ENCODE data around the gene CEP68. TPM values are rescaled to one million over a fixed set of nuclear protein-coding genes. Genes with fewer than 3 reads are reported as not detected.

CEP68 gene
- total and polyA plus RNA-seq, 8 donors: 4.4 to 13.2 (median 10.1) TPM

DNA sequence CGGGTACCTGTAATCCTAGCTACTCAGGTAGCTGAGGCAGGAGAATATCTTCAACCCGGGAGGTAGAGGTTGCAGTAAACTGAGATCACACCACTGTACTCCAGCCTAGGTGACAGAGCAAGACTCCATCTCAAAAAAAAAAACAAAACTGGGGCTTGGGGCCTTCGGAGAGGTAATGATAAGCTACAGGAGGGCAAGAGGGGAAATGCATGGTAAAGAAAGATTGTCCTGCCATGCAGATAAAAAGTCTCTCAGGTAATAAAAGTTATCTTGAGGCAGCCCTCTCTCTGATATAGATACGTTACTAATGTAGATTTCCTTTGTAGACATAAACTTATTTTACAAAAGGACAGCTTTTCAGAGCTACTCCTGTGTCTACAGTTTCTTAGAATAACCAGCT, 77.4 kb downstream of the CEP68 start:
- no peak overlapping the region for H3K4me3 ChIP-seq
- 63 to 67% methylated on average over 4 of the region's 4 CpGs for WGBS, 2 donors
- no peak overlapping the region for H3K27ac ChIP-seq
- DNase-seq: no peak
- TF ChIP-seq, protein P1, sequence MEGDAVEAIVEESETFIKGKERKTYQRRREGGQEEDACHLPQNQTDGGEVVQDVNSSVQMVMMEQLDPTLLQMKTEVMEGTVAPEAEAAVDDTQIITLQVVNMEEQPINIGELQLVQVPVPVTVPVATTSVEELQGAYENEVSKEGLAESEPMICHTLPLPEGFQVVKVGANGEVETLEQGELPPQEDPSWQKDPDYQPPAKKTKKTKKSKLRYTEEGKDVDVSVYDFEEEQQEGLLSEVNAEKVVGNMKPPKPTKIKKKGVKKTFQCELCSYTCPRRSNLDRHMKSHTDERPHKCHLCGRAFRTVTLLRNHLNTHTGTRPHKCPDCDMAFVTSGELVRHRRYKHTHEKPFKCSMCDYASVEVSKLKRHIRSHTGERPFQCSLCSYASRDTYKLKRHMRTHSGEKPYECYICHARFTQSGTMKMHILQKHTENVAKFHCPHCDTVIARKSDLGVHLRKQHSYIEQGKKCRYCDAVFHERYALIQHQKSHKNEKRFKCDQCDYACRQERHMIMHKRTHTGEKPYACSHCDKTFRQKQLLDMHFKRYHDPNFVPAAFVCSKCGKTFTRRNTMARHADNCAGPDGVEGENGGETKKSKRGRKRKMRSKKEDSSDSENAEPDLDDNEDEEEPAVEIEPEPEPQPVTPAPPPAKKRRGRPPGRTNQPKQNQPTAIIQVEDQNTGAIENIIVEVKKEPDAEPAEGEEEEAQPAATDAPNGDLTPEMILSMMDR (IDR thresholded peaks at IDR 0.05): no peak
- H3K27me3 ChIP-seq: no peaks in the 10 kb centered on the region
- no peaks in the 10 kb centered on the region for H3K36me3 ChIP-seq
- FAIRE-seq: no peak
- peaks cover 0 to 4% (median 3%) of the 10 kb centered on the region in 3 donors for H3K4me1 ChIP-seq
- H3K9me3 ChIP-seq: no peaks in the 10 kb centered on the region
- no peak for ATAC-seq
- intact Hi-C loops (cut with DNase I): no loop called here

DNA sequence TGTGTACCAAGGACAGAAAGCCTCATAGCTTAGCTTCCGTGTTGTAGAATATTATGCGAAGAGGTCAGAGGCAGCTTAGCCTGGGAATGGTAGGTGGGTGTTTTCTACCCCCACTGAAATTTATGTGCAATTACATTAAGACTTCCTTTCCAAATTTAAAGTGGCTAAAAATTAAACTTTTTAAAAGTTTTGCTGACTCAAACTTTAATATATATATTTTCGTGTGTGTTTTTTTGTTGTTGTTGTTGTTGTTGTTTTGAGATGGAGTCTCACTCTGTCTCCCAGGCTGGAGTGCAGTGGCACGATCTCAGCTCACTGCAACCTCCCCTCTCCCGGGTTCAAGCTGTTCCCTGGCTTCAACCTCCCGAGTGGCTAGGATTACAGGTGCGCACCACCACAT, 77.9 kb downstream of the CEP68 start:
- no peaks in the 10 kb centered on the region for H3K27me3 ChIP-seq
- no peaks in the 10 kb centered on the region for H3K9me3 ChIP-seq
- peaks cover 0 to 4% (median 3%) of the 10 kb centered on the region in 3 donors for H3K4me1 ChIP-seq
- 85 to 90% methylated on average over 7 of the region's 7 CpGs for WGBS, 2 donors
- intact Hi-C loops (cut with DNase I): no loop called here
- DNase-seq: no peak
- TF ChIP-seq, protein P1 (IDR thresholded peaks at IDR 0.05): no peak
- ATAC-seq: no peak
- FAIRE-seq: no peak
- H3K27ac ChIP-seq: no peak overlapping the region
- H3K36me3 ChIP-seq: no peaks in the 10 kb centered on the region
- no peak overlapping the region for H3K4me3 ChIP-seq

DNA sequence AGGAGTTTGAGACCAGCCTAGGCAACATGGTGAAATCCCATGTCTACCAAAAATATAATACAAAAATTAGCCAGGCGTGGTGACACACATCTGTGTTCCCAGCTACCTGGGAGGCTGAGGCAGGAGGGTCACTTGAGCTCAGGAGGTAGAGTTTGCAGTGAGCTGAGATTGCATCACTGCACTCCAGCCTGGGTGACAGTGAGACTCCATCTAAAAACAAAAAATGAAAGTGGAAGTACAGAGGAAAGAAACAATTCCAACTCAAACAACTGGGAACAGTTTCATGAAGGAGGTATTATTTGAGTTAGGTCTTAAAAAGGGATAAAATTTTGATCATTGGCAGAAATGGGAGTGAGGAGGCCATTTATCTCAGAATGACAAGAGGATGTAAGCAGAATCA, 80.0 kb downstream of the CEP68 start:
- H3K27ac ChIP-seq: no peak overlapping the region
- no peak for ATAC-seq
- intact Hi-C loops (cut with DNase I): no loop called here
- WGBS, 2 donors: 90 to 96% methylated on average over 1 of the region's 1 CpG
- no peaks in the 10 kb centered on the region for H3K9me3 ChIP-seq
- peaks cover 0 to under 1% (median under 1%) of the 10 kb centered on the region in 3 donors for H3K4me1 ChIP-seq
- DNase-seq: no peak
- no peak overlapping the region for H3K4me3 ChIP-seq
- H3K27me3 ChIP-seq: no peaks in the 10 kb centered on the region
- TF ChIP-seq, protein P1 (IDR thresholded peaks at IDR 0.05): no peak
- FAIRE-seq: no peak
- no peaks in the 10 kb centered on the region for H3K36me3 ChIP-seq

Other genes starting within 250 kb of the CEP68 start
- gene SLC1A4, start 67.0 kb upstream of the CEP68 start, total RNA-seq: 10 to 100 TPM; 18.4 to 72.7 (median 27.4) TPM
- 10 to 100 TPM; 10.9 to 13.0 TPM for gene SLC1A4, start 67.0 kb upstream of the CEP68 start, polyA plus RNA-seq
- 10 to 100 TPM; 47.3 to 84.0 (median 69.4) TPM for gene RAB1A, start 73.7 kb downstream of the CEP68 start, total RNA-seq
- gene RAB1A, start 73.7 kb downstream of the CEP68 start, polyA plus RNA-seq: 10 to 100 TPM; 43.1 to 70.4 TPM
- gene ACTR2, start 171.4 kb downstream of the CEP68 start, total RNA-seq: 100 to 1,000 TPM in 2 of 6 donors, 10 to 100 TPM in 4; 47.2 to 115 (median 70.9) TPM
- 10 to 100 TPM; 19.8 to 36.6 TPM for gene ACTR2, start 171.4 kb downstream of the CEP68 start, polyA plus RNA-seq